GM12801 (cell line): ENCODE results near the gene MDN1.

Experiments
- TF ChIP-seq, protein P1 (sequence below): IDR thresholded peaks from one replicate; pipeline ENCODE4 v1.5.1; 2011; ENCODE audit warnings: control low read depth; ENCODE audit not compliant: insufficient read length; ENCODE audit errors: extremely low read depth

MDN1 gene, protein sequence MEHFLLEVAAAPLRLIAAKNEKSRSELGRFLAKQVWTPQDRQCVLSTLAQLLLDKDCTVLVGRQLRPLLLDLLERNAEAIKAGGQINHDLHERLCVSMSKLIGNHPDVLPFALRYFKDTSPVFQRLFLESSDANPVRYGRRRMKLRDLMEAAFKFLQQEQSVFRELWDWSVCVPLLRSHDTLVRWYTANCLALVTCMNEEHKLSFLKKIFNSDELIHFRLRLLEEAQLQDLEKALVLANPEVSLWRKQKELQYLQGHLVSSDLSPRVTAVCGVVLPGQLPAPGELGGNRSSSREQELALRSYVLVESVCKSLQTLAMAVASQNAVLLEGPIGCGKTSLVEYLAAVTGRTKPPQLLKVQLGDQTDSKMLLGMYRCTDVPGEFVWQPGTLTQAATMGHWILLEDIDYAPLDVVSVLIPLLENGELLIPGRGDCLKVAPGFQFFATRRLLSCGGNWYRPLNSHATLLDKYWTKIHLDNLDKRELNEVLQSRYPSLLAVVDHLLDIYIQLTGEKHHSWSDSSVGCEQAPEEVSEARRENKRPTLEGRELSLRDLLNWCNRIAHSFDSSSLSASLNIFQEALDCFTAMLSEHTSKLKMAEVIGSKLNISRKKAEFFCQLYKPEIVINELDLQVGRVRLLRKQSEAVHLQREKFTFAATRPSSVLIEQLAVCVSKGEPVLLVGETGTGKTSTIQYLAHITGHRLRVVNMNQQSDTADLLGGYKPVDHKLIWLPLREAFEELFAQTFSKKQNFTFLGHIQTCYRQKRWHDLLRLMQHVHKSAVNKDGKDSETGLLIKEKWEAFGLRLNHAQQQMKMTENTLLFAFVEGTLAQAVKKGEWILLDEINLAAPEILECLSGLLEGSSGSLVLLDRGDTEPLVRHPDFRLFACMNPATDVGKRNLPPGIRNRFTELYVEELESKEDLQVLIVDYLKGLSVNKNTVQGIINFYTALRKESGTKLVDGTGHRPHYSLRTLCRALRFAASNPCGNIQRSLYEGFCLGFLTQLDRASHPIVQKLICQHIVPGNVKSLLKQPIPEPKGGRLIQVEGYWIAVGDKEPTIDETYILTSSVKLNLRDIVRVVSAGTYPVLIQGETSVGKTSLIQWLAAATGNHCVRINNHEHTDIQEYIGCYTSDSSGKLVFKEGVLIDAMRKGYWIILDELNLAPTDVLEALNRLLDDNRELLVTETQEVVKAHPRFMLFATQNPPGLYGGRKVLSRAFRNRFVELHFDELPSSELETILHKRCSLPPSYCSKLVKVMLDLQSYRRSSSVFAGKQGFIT (N-terminal part only)

DNA sequence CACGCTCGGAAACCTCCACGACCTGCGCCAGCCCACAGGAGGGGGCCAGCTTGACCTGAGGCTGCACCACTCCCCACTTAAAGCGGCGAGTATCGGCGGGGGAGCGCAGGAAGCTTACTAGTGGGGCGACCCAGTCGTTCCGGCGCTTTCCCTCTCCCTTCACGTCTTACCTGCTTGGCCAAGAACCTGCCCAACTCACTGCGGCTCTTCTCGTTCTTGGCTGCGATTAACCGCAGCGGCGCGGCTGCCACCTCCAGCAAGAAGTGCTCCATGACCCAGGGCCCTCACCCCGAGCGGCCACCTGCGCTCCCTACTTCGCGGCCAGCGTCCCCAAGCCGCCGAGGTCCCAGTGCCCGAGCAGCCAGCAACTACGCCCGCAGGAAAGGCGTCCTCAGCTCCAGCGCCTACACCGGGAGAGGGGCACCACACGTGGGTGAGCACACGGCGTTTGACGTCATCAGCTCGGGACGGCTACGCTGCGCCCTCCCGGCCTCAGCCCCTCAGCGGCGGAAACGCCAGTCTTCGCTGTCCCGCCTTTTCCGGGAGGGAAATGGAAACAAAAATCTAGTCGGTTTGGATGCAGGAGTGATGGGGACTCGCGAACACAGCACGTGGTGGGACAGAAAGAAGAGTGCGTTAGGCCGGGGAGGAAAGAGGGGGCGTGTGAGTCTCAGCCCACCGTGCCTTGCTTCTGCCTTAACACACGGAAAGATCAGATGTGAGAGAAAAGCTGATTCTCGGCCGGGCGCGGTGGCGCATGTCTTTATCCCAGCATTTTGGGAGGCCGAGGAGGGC, at the start of gene MDN1:
MDN1 (minus strand) TSS at position 459 of the 795 bp plus-strand sequence; CDS start at position 272, 187 bp downstream.
- TF ChIP-seq, protein P1, sequence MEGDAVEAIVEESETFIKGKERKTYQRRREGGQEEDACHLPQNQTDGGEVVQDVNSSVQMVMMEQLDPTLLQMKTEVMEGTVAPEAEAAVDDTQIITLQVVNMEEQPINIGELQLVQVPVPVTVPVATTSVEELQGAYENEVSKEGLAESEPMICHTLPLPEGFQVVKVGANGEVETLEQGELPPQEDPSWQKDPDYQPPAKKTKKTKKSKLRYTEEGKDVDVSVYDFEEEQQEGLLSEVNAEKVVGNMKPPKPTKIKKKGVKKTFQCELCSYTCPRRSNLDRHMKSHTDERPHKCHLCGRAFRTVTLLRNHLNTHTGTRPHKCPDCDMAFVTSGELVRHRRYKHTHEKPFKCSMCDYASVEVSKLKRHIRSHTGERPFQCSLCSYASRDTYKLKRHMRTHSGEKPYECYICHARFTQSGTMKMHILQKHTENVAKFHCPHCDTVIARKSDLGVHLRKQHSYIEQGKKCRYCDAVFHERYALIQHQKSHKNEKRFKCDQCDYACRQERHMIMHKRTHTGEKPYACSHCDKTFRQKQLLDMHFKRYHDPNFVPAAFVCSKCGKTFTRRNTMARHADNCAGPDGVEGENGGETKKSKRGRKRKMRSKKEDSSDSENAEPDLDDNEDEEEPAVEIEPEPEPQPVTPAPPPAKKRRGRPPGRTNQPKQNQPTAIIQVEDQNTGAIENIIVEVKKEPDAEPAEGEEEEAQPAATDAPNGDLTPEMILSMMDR, result no peak

DNA sequence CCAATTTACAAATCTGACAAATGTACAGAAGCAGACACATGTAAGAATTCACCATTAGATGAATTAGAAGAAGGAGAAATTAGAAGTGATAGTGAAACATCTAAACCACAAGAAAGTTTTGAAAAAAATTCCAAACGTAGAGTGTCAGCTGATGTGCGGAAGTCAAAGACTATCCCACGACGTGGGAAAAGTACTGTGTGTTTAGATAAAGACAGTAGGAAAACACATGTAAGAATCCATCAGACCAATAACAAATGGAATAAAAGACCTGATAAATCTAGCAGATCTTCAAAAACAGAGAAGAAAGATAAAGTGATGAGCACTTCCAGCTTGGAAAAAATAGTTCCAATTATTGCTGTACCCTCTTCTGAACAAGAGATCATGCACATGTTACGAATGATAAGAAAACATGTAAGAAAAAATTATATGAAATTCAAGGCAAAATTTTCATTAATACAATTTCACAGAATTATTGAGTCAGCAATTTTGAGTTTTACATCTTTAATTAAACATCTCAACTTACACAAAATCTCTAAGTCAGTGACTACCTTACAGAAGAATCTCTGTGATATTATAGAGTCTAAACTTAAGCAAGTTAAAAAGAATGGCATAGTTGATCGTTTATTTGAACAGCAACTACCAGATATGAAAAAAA, 46.6 kb upstream of the MDN1 start:
- TF ChIP-seq, protein P1, result no peak

DNA sequence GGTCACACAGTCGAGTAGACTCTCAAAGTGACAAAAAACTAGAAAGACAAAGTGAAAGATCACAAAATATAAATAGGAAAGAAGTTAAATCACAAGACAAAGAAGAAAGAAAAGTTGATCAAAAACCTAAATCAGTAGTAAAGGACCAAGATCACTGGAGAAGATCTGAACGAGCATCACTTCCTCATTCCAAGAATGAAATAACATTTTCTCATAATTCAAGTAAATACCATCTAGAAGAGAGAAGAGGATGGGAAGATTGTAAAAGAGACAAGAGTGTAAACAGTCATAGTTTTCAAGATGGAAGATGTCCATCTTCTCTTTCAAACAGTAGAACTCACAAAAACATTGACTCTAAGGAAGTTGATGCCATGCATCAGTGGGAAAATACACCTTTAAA, 43.1 kb upstream of the MDN1 start:
- TF ChIP-seq, protein P1, result no peak

DNA sequence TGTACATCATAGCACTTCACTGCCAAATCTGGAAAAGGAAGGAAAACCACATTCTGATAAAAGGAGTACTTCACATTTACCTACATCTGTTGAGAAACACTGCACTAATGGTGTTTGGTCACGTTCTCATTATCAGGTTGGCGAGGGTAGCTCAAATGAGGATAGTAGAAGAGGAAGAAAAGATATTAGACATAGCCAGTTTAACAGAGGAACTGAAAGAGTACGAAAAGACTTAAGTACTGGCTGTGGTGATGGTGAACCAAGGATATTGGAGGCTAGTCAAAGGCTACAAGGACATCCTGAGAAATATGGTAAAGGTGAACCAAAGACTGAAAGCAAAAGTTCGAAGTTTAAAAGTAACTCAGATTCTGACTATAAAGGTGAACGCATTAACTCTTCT, 42.7 kb upstream of the MDN1 start:
- TF ChIP-seq, protein P1, result no peak

DNA sequence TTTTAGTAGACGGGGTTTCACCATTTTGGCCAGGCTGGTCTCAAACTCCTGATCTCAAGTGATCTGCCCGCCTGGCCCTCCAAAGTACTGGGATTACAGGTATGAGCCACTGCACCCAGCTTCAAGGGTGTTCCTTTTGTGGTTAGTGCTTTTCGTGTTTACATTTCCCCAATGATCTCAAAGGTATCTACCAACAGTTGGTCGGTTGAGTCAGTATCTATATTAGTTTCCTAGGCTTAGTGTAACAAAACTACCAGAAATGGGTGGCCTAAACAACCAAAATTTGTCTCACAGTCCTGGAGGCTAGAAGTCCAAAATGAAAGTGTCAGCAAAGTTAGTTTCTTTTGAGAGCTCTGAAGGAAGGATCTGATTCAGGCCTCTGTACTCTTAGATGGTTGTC, 40.1 kb upstream of the MDN1 start:
- TF ChIP-seq, protein P1, result no peak

DNA sequence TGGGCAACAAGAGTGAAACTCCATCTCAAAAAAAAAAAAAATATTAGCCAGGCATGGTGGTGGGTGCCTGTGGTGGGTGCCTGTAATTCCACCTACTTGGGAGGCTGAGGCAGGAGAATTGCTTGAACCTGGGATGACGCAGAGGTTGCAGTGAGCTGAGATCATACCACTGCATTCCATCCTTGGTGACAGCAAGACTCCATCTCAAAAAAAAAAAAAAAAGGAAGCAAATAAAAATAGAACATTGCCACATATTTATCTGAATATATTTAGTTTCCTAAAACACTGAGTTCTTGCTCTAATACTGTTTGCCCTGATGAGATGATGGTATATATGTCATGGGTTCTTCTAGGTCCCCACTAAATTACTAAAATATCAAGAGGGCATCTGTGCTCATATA, 38.4 kb upstream of the MDN1 start:
- TF ChIP-seq, protein P1, result no peak
